ENCODE results near the gene TMA16. TPM values are rescaled to one million over a fixed set of nuclear protein-coding genes. Genes with fewer than 3 reads are reported as not detected.

TMA16 gene
- total and polyA plus RNA-seq, 2 of the 13 experiments (the other 11 are each of a cell fraction or from before 2014, with no cell fraction given), result 8.1 to 52.5 TPM

- no peak; the same call in 1 of the 2 replicates for TF ChIP-seq PRMT3 (CRISPR knock-in tag; IDR thresholded peaks at IDR 0.05; ENCODE audit: borderline replicate concordance, low read depth)
- TF ChIP-seq ZNF362 (CRISPR knock-in tag; IDR thresholded peaks at IDR 0.05; ENCODE audit: borderline replicate concordance), result peak; percentile 77
- TF ChIP-seq ZNF383 (CRISPR knock-in tag; IDR thresholded peaks at IDR 0.05; ENCODE audit: borderline replicate concordance), result peak; percentile 65; the same call in 1 of the 2 replicates
- TF ChIP-seq ZNF224 (CRISPR knock-in tag; IDR thresholded peaks at IDR 0.05), result peak; percentile 94
- peak; percentile 82 for TF ChIP-seq ZNF441 (CRISPR knock-in tag; IDR thresholded peaks at IDR 0.05; ENCODE audit: borderline replicate concordance)
- TF ChIP-seq MYPOP (CRISPR knock-in tag; IDR thresholded peaks at IDR 0.05), result peak; percentile 94
- peak; percentile 14 for TF ChIP-seq MLXIP (CRISPR knock-in tag; IDR thresholded peaks at IDR 0.05; ENCODE audit: borderline replicate concordance)
- TF ChIP-seq ZNF652 (CRISPR knock-in tag; IDR thresholded peaks at IDR 0.05; ENCODE audit: borderline replicate concordance, low read depth), result peak; percentile 39; the same call in 1 of the 2 replicates
- peak; percentile 95 for TF ChIP-seq ZNF124 (CRISPR knock-in tag; IDR thresholded peaks at IDR 0.05)
- TF ChIP-seq NFKBIZ (CRISPR knock-in tag; IDR thresholded peaks at IDR 0.05), result peak; percentile 92
- no peak for TF ChIP-seq ZNF619 (CRISPR knock-in tag; IDR thresholded peaks at IDR 0.05)
- no peak for TF ChIP-seq ZNF282 (IDR thresholded peaks at IDR 0.05; ENCODE audit: partially characterized antibody)
- peak; percentile 86; the same call in 1 of the 2 replicates for TF ChIP-seq ZBTB2 (CRISPR knock-in tag; IDR thresholded peaks at IDR 0.05; ENCODE audit: low read depth)
- peak; percentile 48 for TF ChIP-seq DZIP1 (CRISPR knock-in tag; IDR thresholded peaks at IDR 0.05)
- TF ChIP-seq ZKSCAN1 (IDR thresholded peaks at IDR 0.05; ENCODE audit: low read length), result peak; percentile 47; the same call in 1 of the 2 replicates
- TF ChIP-seq ZNF891 (CRISPR knock-in tag; IDR thresholded peaks at IDR 0.05), result peak; percentile 97
- TF ChIP-seq ZSCAN22 (CRISPR knock-in tag; IDR thresholded peaks at IDR 0.05), result peak; percentile 49; the same call in 1 of the 2 replicates
- TF ChIP-seq ZSCAN12 (CRISPR knock-in tag; IDR thresholded peaks at IDR 0.05), result 0 out of 2 replicates have a peak, but pooled peaks have one; percentile 62
- peak; percentile 93 for TF ChIP-seq TGIF2 (CRISPR knock-in tag; IDR thresholded peaks at IDR 0.05)
Observed at GRCh38 chr4:163494360-163495241, at the start of gene TMA16 (continued).

Measured in HepG2 (cell line).